Activated CD8-positive, alpha-beta memory T cell treated with anti-CD3 and anti-CD28 coated beads for 1 hour (primary cell): ENCODE results near the gene C9orf57.
"Not testable (repeated sequence)": the region's sequence is repeated elsewhere in the genome, so short reads cannot be mapped to it uniquely, and the experiment has no call there.

ENCODE experiments used
- DNase-seq, 2 donors: peaks; one replicate each; pipeline ENCODE4 v3.0.0-alpha.2; 2020; ENCODE audit warnings: low read depth in 1 of 2; ENCODE audit errors: extremely low read depth in 1 of 2

Gene C9orf57

GRCh38 chr9:72060513-72060912 is at the start of gene C9orf57:
Gene C9orf57, minus strand, starts transcription at chr9:72060613. Its CDS starts 1,282 bp downstream, at chr9:72059331.
- DNase-seq, result no peak

GRCh38 chr9:72102520-72102919 is 42.1 kb upstream of the C9orf57 start:
- DNase-seq, result no peak

- DNase-seq, result not testable (repeated sequence)
Observed at GRCh38 chr9:72095520-72095919, 35.1 kb upstream of the C9orf57 start.

GRCh38 chr9:72092820-72093219 is 32.4 kb upstream of the C9orf57 start:
- no peak for DNase-seq

GRCh38 chr9:72089451-72090130 is 29.2 kb upstream of the C9orf57 start:
- no peak for DNase-seq

- DNase-seq, result no peak
Observed at GRCh38 chr9:72082536-72082935, 22.1 kb upstream of the C9orf57 start.

GRCh38 chr9:72074666-72075065 is 14.3 kb upstream of the C9orf57 start:
- not testable (repeated sequence) for DNase-seq

GRCh38 chr9:72065076-72065475 is 4.7 kb upstream of the C9orf57 start:
- DNase-seq, result no peak

- DNase-seq, result no peak
Observed at GRCh38 chr9:72052122-72052521, 8.3 kb downstream of the C9orf57 start.

- DNase-seq, result no peak
Observed at GRCh38 chr9:72048850-72049249, 11.6 kb downstream of the C9orf57 start.

GRCh38 chr9:72046630-72047456 is 13.6 kb downstream of the C9orf57 start:
- DNase-seq, result no peak

- no peak for DNase-seq
Observed at GRCh38 chr9:72044095-72044494, 16.3 kb downstream of the C9orf57 start.

GRCh38 chr9:72043576-72043975 is 16.8 kb downstream of the C9orf57 start:
- DNase-seq, result no peak

- DNase-seq, result no peak
Observed at GRCh38 chr9:72042928-72043327, 17.5 kb downstream of the C9orf57 start.

- no peak for DNase-seq
Observed at GRCh38 chr9:72041775-72042194, 18.6 kb downstream of the C9orf57 start.

- DNase-seq, result no peak
Observed at GRCh38 chr9:72041369-72041768, 19.0 kb downstream of the C9orf57 start.

GRCh38 chr9:72039532-72039931 is 20.9 kb downstream of the C9orf57 start:
- no peak for DNase-seq

GRCh38 chr9:72038890-72039410 is 21.5 kb downstream of the C9orf57 start:
- DNase-seq, result peak; percentile 10 to 39

- no peak for DNase-seq
Observed at GRCh38 chr9:72038408-72038807, 22.0 kb downstream of the C9orf57 start.

- DNase-seq, result no peak
Observed at GRCh38 chr9:72037571-72037970, 22.8 kb downstream of the C9orf57 start.

- no peak for DNase-seq
Observed at GRCh38 chr9:72030767-72031166, 29.6 kb downstream of the C9orf57 start.

GRCh38 chr9:72029986-72030385 is 30.4 kb downstream of the C9orf57 start:
- DNase-seq, result no peak
